Adrenal gland (tissue), 12 donors: ENCODE results near the gene RNF220. TPM values are rescaled to one million over a fixed set of nuclear protein-coding genes. Genes with fewer than 3 reads are reported as not detected.

Experiments used
- DNase-seq, 7 donors: peaks; one replicate each; pipeline ENCODE4 v3.0.0-alpha.2; 2019 to 2020
- H3K27ac ChIP-seq, 5 donors: fragments of 200-600 bp; sonication (generic) in 4 of 5; 1 replicate in 3 of 5; 2 replicates in 2 of 5; pipeline versions ENCODE4 v1.5.1 to v1.8.0; 2016 to 2020; ENCODE audit warnings: mild to moderate bottlenecking in 1 of 5
- H3K27me3 ChIP-seq: fragments of 200-600 bp; 2 replicates; pipeline ENCODE4 v1.8.0; 2021
- H3K36me3 ChIP-seq, 2 donors: fragments of 200-600 bp; replicated peaks in 1 of 2; 1 replicate in 1 of 2; 2 replicates in 1 of 2; pipeline versions ENCODE4 v1.5.1 to v1.8.0; 2018 to 2022
- H3K4me1 ChIP-seq, 2 donors: fragments of 200-600 bp; replicated peaks in 1 of 2; 1 replicate in 1 of 2; 2 replicates in 1 of 2; pipeline versions ENCODE4 v1.5.1 to v1.8.0; 2018 to 2021
- H3K4me3 ChIP-seq, 4 donors: fragments of 200-600 bp; sonication (generic) in 3 of 4; one replicate each; pipeline ENCODE4 v1.5.1; 2016 to 2018
- H3K9me3 ChIP-seq, 3 donors: fragments of 200-600 bp; sonication (generic) in 1 of 3; replicated peaks in 1 of 3; 1 replicate in 2 of 3; 2 replicates in 1 of 3; pipeline versions ENCODE4 v1.5.1 to v1.8.0; 2016 to 2021
- POLR2A ChIP-seq, 2 donors: fragments of 450-650 bp; IDR thresholded peaks; one replicate each; pipeline ENCODE4 v1.6.1; 2017; ENCODE audit warnings: antibody characterized with exemption in 2 of 2, mild to moderate bottlenecking in 2 of 2, moderate library complexity in 1 of 2
- WGBS, 4 donors: extraction: QIAGEN DNeasy Blood & Tissue Kit in 2 of 4; methylation state at CpG; one replicate each; pipeline versions ENCODE4 v1.1.5 to v1.1.7; 2013 to 2017; 5-methylcytosine and 5-hydroxymethylcytosine counted together
- intact Hi-C, 2 donors: fragments of 100-400 bp; cut with DNase I; formaldehyde crosslinking; loops; one replicate each; pipeline versions ENCODE4 v1.14.1 to v1.15.0; 2022 to 2023
- polyA plus RNA-seq, 3 donors: library from polyadenylated mRNA; stranded (reverse); fragments of 200-250 nt in 2 of 3; fragments of 350-450 nt in 1 of 3; fragmentation: Illumina TruSeq in 1 of 3; extraction: RNeasy Lipid Tissue Mini Kit (QIAGEN cat#74804) in 1 of 3; gene quantifications; one replicate each; pipeline ENCODE4 v1.2.3, GENCODE V29; 2013 to 2014
- total RNA-seq, 9 donors: library from RNA; depleted of rRNA in 4 of 9; stranded (reverse); fragments of >200 nt in 4 of 9; fragments of 120-200 nt in 1 of 9; fragmentation: NEBNext Ultra II Directional in 1 of 9; extraction: Animal tissue kit (Norgen Biotek cat#: 25700) in 1 of 9; gene quantifications; one replicate each; pipeline versions ENCODE4 v1.1.0 to v1.2.4, GENCODE V29; 2013 to 2023
- TF ChIP-seq, protein P1 (sequence below), 6 experiments: fragments of 450-650 bp in 4 of 6; fragments of 200-600 bp in 2 of 6; sonication (generic) in 1 of 6; IDR thresholded peaks; 1 replicate in 5 of 6; 2 replicates in 1 of 6; pipeline versions ENCODE4 v1.5.1 to v1.8.0; 2016 to 2021; ENCODE audit warnings: antibody characterized with exemption in 6 of 6, mild to moderate bottlenecking in 2 of 6, moderate library complexity in 1 of 6
- donor health status: healthy with polysubstance abuse.
- donor health status: Bipolar disorder and iron deficiency.
- donor health status: DM: yes; HTN: yes; CAD: no.
- donor health status: DM: no; HTN: no; CAD: no.
- donor health status: DM: no; HTN: no; CAD: no.
- donor health status: DM: yes; HTN: yes; CAD: no.

Gene RNF220
- total and polyA plus RNA-seq, 12 donors = 36.3 to 150 (median 66.5) TPM

DNA sequence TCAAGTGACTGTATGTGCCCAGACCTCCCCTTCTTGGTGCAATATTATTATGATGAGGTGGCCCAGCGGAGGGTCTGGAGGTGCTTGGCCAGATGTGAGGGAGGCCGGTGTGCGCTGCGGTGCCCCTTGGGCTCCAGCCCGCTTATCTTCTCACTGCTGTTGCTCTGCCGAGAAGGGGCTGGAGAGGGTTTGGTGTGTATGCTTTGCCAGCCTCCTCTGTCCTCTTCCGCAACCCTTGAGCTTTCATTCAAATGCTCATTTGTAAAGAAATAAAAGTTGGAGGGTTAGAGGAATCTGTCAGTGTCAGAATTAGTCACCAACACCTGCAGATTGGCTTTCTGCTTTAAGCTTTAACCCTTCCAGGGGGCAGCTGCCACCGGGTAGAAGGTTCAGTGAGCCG, 19.7 kb downstream of the RNF220 start:
- Histone ChIP-seq H3K4me3 (no peak overlapping the region), H3K9me3 (no peaks in the 10 kb centered on the region), H3K27ac (no peak overlapping the region), H3K36me3 (no peaks in the 10 kb centered on the region), H3K27me3 (peaks cover 76% of the 10 kb centered on the region), H3K4me1 (no peaks in the 10 kb centered on the region)
- no peak for DNase-seq
- intact Hi-C loops = no loop called here
- no peak for TF ChIP-seq POLR2A (IDR thresholded peaks at IDR 0.05)
- TF ChIP-seq, protein P1, sequence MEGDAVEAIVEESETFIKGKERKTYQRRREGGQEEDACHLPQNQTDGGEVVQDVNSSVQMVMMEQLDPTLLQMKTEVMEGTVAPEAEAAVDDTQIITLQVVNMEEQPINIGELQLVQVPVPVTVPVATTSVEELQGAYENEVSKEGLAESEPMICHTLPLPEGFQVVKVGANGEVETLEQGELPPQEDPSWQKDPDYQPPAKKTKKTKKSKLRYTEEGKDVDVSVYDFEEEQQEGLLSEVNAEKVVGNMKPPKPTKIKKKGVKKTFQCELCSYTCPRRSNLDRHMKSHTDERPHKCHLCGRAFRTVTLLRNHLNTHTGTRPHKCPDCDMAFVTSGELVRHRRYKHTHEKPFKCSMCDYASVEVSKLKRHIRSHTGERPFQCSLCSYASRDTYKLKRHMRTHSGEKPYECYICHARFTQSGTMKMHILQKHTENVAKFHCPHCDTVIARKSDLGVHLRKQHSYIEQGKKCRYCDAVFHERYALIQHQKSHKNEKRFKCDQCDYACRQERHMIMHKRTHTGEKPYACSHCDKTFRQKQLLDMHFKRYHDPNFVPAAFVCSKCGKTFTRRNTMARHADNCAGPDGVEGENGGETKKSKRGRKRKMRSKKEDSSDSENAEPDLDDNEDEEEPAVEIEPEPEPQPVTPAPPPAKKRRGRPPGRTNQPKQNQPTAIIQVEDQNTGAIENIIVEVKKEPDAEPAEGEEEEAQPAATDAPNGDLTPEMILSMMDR (IDR thresholded peaks at IDR 0.05) = no peak
- 65 to 82% (median 70%) methylated on average over 8 to 9 of the region's 9 CpGs for WGBS, 4 donors

DNA sequence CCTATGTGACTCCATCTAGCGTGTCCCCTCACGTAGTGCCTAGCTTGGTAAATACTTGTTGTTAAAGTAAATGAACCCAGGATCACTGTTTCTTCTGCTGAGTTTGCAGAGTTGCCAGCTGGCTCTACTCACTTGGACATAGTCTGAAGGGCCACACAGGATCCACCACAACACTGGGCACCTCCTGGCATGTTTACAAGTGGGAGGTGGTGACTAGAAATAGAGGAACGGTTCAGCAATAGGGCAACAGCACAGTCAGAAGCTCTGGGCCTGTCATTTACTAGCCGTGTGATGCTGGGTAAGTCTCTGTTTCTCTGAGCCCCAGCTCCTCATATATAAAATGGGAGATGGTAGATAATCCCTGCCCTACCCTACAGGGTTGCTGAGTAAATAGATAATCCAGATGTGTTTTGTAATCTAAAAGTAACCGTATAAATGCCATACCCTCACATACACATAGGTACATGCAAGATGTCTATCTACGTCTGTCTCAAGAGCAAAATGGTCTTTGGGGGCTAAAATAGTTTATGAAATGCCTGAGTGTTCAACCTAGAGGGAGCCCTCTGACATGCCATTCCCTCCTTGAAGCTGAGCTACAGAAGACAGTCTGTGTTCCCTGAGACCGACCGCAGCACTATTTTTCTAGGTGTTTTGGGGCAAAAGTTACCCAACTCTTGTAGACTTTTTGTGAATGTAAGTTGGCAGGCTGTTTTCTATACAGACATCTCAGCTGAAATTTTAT, 20.5 kb downstream of the RNF220 start:
- intact Hi-C loops = no loop called here
- Histone ChIP-seq H3K27ac (no peak overlapping the region), H3K27me3 (peaks cover 68% of the 10 kb centered on the region), H3K4me3 (no peak overlapping the region), H3K36me3 (no peaks in the 10 kb centered on the region), H3K9me3 (no peaks in the 10 kb centered on the region), H3K4me1 (no peaks in the 10 kb centered on the region)
- no peak for TF ChIP-seq POLR2A (IDR thresholded peaks at IDR 0.05)
- TF ChIP-seq, protein P1 (IDR thresholded peaks at IDR 0.05) = no peak
- 74 to 79% (median 77%) methylated on average over 8 of the region's 8 CpGs for WGBS, 4 donors
- no peak for DNase-seq

DNA sequence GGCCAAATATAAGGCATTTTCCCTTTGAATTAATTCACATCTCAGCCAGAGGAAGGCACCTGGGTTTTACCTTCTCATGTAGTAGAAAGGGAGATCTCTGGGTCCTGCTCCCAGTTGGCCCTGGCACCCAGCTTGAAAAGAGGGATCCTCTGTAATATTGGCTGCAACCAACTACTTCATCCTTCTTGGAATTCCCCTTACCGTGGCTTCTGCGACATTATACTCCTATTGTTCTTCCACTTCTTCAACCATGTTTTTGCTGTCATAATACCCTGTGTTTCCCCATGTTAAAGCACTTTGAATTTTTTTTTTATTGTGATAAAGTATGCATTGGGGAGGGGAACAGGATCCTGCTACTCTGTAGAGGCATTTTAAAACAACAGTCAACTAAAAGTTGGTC, 26.8 kb downstream of the RNF220 start:
- intact Hi-C loops = no loop called here
- Histone ChIP-seq H3K4me1 (no peaks in the 10 kb centered on the region), H3K27me3 (peaks cover 23% of the 10 kb centered on the region), H3K36me3 (no peaks in the 10 kb centered on the region), H3K4me3 (no peak overlapping the region), H3K9me3 (no peaks in the 10 kb centered on the region), H3K27ac (no peak overlapping the region)
- DNase-seq = no peak
- TF ChIP-seq, protein P1 (IDR thresholded peaks at IDR 0.05) = no peak
- no peak for TF ChIP-seq POLR2A (IDR thresholded peaks at IDR 0.05)
- WGBS, 4 donors = 71 to 79% (median 75%) methylated on average over 2 of the region's 2 CpGs

DNA sequence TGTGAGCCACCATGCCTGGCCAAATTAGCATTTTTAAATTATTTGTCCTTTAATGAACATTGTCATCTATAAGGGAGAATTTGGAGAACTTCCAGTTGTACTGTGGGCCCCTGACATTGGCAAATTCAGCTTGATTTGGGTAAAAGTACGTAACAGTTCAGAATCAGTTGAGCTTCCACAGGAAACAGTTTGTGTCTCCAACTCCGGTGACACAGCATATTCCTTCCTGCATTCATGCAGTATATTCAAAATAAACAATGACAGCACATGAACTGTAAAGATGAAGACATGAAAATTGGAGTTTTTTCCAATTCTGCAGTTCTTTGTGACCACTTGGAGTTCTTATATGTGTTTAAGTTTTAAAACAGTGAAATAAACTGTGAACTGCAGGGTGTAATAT, 28.2 kb downstream of the RNF220 start:
- no peak for DNase-seq
- Histone ChIP-seq H3K4me3 (no peak overlapping the region), H3K27ac (no peak overlapping the region), H3K9me3 (no peaks in the 10 kb centered on the region), H3K27me3 (peaks cover 15% of the 10 kb centered on the region), H3K36me3 (no peaks in the 10 kb centered on the region), H3K4me1 (no peaks in the 10 kb centered on the region)
- TF ChIP-seq, protein P1 (IDR thresholded peaks at IDR 0.05) = no peak
- TF ChIP-seq POLR2A (IDR thresholded peaks at IDR 0.05) = no peak
- intact Hi-C loops = no loop called here
- WGBS, 4 donors = 63 to 74% (median 71%) methylated on average over 2 of the region's 2 CpGs
